ENCODE results near the gene PPP1R37.

The PPP1R37 gene

GRCh38 chr19:45184115-45184514, 91.1 kb downstream of the PPP1R37 start:
- no peak overlapping the region for H3K9ac ChIP-seq (ENCODE audit: low read depth, low read length)
- H3K36me3 ChIP-seq (ENCODE audit: insufficient read depth, low read length): no peaks in the 10 kb centered on the region; the same call in 1 of the 2 replicates
- no peaks in the 10 kb centered on the region for H3K9me3 ChIP-seq (ENCODE audit: control insufficient read depth, insufficient read depth, low read length)
- H3K4me1 ChIP-seq (ENCODE audit: insufficient read depth, low read length): no peaks in the 10 kb centered on the region; the same call in 1 of the 2 replicates

- Histone ChIP-seq H3K9ac (ENCODE audit: low read depth, low read length) (no peak overlapping the region), H3K36me3 (ENCODE audit: insufficient read depth, low read length) (no peaks in the 10 kb centered on the region), H3K4me1 (ENCODE audit: insufficient read depth, low read length) (no peaks in the 10 kb centered on the region), H3K9me3 (ENCODE audit: control insufficient read depth, insufficient read depth, low read length) (no peaks in the 10 kb centered on the region)
These were observed 93.7 kb downstream of the PPP1R37 start for GRCh38 chr19:45186509-45187334.

- Histone ChIP-seq H3K9ac (ENCODE audit: low read depth, low read length) (no peak overlapping the region), H3K36me3 (ENCODE audit: insufficient read depth, low read length) (no peaks in the 10 kb centered on the region), H3K9me3 (ENCODE audit: control insufficient read depth, insufficient read depth, low read length) (no peaks in the 10 kb centered on the region), H3K4me1 (ENCODE audit: insufficient read depth, low read length) (no peaks in the 10 kb centered on the region)
These were observed 94.6 kb downstream of the PPP1R37 start for GRCh38 chr19:45187421-45188100.

GRCh38 chr19:45189971-45190370, 97.0 kb downstream of the PPP1R37 start:
- no peak overlapping the region for H3K9ac ChIP-seq (ENCODE audit: low read depth, low read length)
- no peaks in the 10 kb centered on the region for H3K4me1 ChIP-seq (ENCODE audit: insufficient read depth, low read length)
- H3K9me3 ChIP-seq (ENCODE audit: control insufficient read depth, insufficient read depth, low read length): no peaks in the 10 kb centered on the region
- no peaks in the 10 kb centered on the region for H3K36me3 ChIP-seq (ENCODE audit: insufficient read depth, low read length)

GRCh38 chr19:45191375-45191774, 98.4 kb downstream of the PPP1R37 start:
- H3K9ac ChIP-seq (ENCODE audit: low read depth, low read length): no peak overlapping the region
- no peaks in the 10 kb centered on the region for H3K36me3 ChIP-seq (ENCODE audit: insufficient read depth, low read length)
- no peaks in the 10 kb centered on the region for H3K4me1 ChIP-seq (ENCODE audit: insufficient read depth, low read length)
- no peaks in the 10 kb centered on the region for H3K9me3 ChIP-seq (ENCODE audit: control insufficient read depth, insufficient read depth, low read length)

- H3K36me3 ChIP-seq (ENCODE audit: insufficient read depth, low read length): no peaks in the 10 kb centered on the region
- H3K4me1 ChIP-seq (ENCODE audit: insufficient read depth, low read length): no peaks in the 10 kb centered on the region
- no peak overlapping the region for H3K9ac ChIP-seq (ENCODE audit: low read depth, low read length)
- H3K9me3 ChIP-seq (ENCODE audit: control insufficient read depth, insufficient read depth, low read length): no peaks in the 10 kb centered on the region
These were observed 102.8 kb downstream of the PPP1R37 start for GRCh38 chr19:45195764-45196163.
